Esophagus muscularis mucosa (tissue), 4 donors: ENCODE measurements around the gene RHBDF2. TPM values are rescaled to one million over a fixed set of nuclear protein-coding genes. Genes with fewer than 3 reads are reported as not detected.

Experiments used
- DNase-seq: peaks from one replicate; pipeline ENCODE4 v3.0.0-alpha.2; 2017; ENCODE audit errors: extremely low spot score
- H3K27ac ChIP-seq, 4 donors: fragments of 200-600 bp; sonication (generic); replicated peaks in 1 of 4; 1 replicate in 3 of 4; 2 replicates in 1 of 4; pipeline ENCODE4 v1.5.1; 2016 to 2019; ENCODE audit warnings: mild to moderate bottlenecking in 1 of 4
- H3K27me3 ChIP-seq, 4 donors: fragments of 200-600 bp; sonication (generic); one replicate each; pipeline versions ENCODE4 v1.5.1 to v1.6.0; 2016 to 2019
- H3K36me3 ChIP-seq, 4 donors: fragments of 200-600 bp; sonication (generic); one replicate each; pipeline ENCODE4 v1.5.1; 2016 to 2019
- H3K4me1 ChIP-seq, 4 donors: fragments of 200-600 bp; sonication (generic); one replicate each; pipeline ENCODE4 v1.5.1; 2016 to 2019
- H3K4me3 ChIP-seq, 4 donors: fragments of 200-600 bp; sonication (generic); 1 replicate in 2 of 4; 2 replicates in 2 of 4; pipeline ENCODE4 v1.5.1; 2016 to 2019; ENCODE audit warnings: mild to moderate bottlenecking in 4 of 4, moderate library complexity in 1 of 4
- H3K9me3 ChIP-seq, 4 donors: fragments of 200-600 bp; sonication (generic); 1 replicate in 3 of 4; 2 replicates in 1 of 4; pipeline ENCODE4 v1.5.1; 2016 to 2019
- CTCF ChIP-seq, 3 experiments: fragments of 200-600 bp in 2 of 3; fragments of 450-650 bp in 1 of 3; sonication (generic) in 2 of 3; IDR thresholded peaks; one replicate each; pipeline ENCODE4 v1.5.1; 2017 to 2019; ENCODE audit warnings: antibody characterized with exemption in 3 of 3, mild to moderate bottlenecking in 2 of 3, moderate library complexity in 1 of 3
- EP300 ChIP-seq: sonication (generic); formaldehyde crosslinking; IDR thresholded peaks from one replicate; pipeline ENCODE4 v1.6.1; 2017; ENCODE audit warnings: antibody characterized with exemption
- POLR2A ChIP-seq: fragments of 450-650 bp; IDR thresholded peaks from one replicate; pipeline ENCODE4 v1.6.1; 2017; ENCODE audit warnings: antibody characterized with exemption, moderate library complexity, mild to moderate bottlenecking, low read depth
- POLR2AphosphoS5 ChIP-seq, 2 donors: sonication (generic); formaldehyde crosslinking; IDR thresholded peaks; one replicate each; pipeline ENCODE4 v1.6.1; 2017; ENCODE audit warnings: antibody characterized with exemption in 2 of 2
- WGBS: methylation state at CpG from one replicate; pipeline ENCODE4 v1.1.5; 2018; 5-methylcytosine and 5-hydroxymethylcytosine counted together
- intact Hi-C: fragments of 100-400 bp; cut with DNase I; formaldehyde crosslinking; loops from one replicate; pipeline ENCODE4 v1.15.1; 2023
- total RNA-seq, 4 donors: library from RNA; depleted of rRNA; stranded (reverse); fragments of >200 nt; gene quantifications; one replicate each; pipeline versions ENCODE4 v1.1.0 to v1.2.1, GENCODE V29; 2016

The RHBDF2 gene
- total RNA-seq, 4 donors from 2014 or later = 12.9 to 22.5 (median 15.4) TPM

DNA sequence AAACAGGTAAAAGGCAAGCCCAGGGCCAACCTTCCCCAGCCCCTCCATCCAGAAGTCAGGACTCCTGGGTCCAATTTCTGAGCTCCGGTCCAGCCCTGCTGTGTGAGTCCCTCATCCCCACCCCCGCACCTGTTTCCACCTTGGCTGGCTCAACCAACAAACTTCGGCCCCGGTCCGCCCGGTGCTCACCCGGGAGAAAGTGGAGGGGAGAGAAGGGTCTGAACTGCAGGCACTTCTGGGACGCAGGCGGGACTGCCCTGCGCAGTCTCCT, 541 bp downstream of the RHBDF2 start:
- Histone ChIP-seq H3K27me3 (peaks cover 0 to 3% (median 0%) of the 10 kb centered on the region in 4 donors), H3K36me3 (no peaks in the 10 kb centered on the region), H3K9me3 (no peaks in the 10 kb centered on the region), H3K4me1 (peaks cover 39 to 52% (median 49%) of the 10 kb centered on the region in 4 donors), H3K27ac (peak overlapping the region; percentile 77 to 85 (median 82)), H3K4me3 (peak overlapping the region; percentile 65 to 88 (median 68))
- intact Hi-C loops = loop anchor here (10.0 kb wide), 1 partner anchor 196 kb away; the partner anchor contains the start of gene QRICH2
- TF ChIP-seq POLR2A (no peak), EP300 (no peak), POLR2AphosphoS5 (IDR thresholded peaks at IDR 0.05) (no peak), CTCF (IDR thresholded peaks at IDR 0.05) (no peak)
- DNase-seq = no peak
- WGBS = 2% methylated on average over 6 of the region's 10 CpGs

DNA sequence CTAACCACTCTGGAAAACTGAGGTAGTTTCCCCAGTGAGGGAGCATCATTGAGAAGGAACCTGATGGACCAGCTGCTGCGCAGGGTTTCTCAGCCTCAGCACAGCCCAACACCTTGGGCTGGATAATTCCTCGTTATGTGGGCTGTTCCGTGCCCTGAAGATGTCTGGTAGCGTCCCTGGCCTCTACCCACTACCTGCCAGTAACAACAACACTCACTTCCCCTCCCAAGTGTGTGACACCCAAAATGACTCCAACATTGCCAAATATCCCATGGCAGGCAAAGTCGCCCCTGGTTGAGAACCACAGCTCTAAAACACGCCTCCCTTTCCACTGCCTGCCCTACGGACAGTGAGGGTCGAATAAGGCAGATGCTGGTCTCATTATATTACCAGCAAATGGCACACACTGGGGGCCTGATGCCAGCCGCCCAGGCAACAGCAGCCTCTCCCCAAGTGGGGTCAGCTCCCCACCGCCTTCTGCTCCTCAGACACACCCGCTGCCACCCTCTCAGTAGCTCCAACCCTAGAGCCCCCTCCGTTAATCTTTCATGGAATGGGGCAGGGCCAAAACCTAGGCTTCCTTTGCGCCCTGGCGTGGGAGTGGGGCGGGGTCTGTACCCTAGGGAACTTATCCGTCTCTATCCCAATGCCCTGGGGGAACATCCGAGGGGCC, 1.0 kb downstream of the RHBDF2 start:
- peak overlapping the region; percentile 65 to 88 (median 68) for H3K4me3 ChIP-seq
- 69% methylated on average over 13 of the region's 17 CpGs for WGBS
- intact Hi-C loops = loop anchor here (10.0 kb wide), 1 partner anchor 195 kb away; the partner anchor contains the start of gene QRICH2
- H3K4me1 ChIP-seq = peaks cover 39 to 52% (median 49%) of the 10 kb centered on the region in 4 donors
- H3K36me3 ChIP-seq = no peaks in the 10 kb centered on the region
- H3K9me3 ChIP-seq = no peaks in the 10 kb centered on the region
- no peak for DNase-seq
- H3K27ac ChIP-seq = peak overlapping the region; percentile 77 to 85 (median 82)
- no peaks in the 10 kb centered on the region for H3K27me3 ChIP-seq
- TF ChIP-seq POLR2AphosphoS5 (IDR thresholded peaks at IDR 0.05) (peak in 1 of 2 donors; percentile 18), POLR2A (no peak)

- Histone ChIP-seq H3K9me3 (no peaks in the 10 kb centered on the region), H3K27ac (peak overlapping the region; percentile 77 to 85 (median 82)), H3K36me3 (peaks cover 0 to 4% (median 0%) of the 10 kb centered on the region in 4 donors), H3K4me1 (peaks cover 39 to 52% (median 49%) of the 10 kb centered on the region in 4 donors), H3K27me3 (no peaks in the 10 kb centered on the region), H3K4me3 (peak overlapping the region; percentile 65 to 88 (median 68))
- 77% methylated on average over 5 of the region's 5 CpGs for WGBS
- DNase-seq = no peak
- no peak for TF ChIP-seq POLR2AphosphoS5 (IDR thresholded peaks at IDR 0.05)
- TF ChIP-seq EP300 = no peak
- TF ChIP-seq POLR2A = no peak
- TF ChIP-seq CTCF (IDR thresholded peaks at IDR 0.05) = no peak
- intact Hi-C loops = no loop called here
Observed at GRCh38 chr17:76499267-76499667, 2.0 kb downstream of the RHBDF2 start.

DNA sequence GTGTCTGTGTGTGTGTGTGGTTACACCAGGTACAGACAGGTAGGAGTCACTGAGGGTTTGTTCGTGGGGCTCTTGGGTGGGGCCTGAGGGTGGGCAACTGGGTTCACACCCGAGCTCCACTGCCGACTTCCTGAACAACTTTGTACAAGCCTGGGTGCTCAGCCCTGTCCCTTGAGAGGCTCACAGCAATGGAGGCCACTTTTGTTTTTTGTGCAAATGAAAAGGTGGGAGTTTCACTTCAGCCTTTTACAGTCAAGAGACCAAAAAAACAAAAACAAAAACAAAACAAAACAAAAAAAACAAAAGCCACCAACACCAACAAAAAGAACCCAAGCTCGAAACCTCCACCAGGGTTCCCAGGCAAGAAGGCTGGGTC, 2.4 kb downstream of the RHBDF2 start:
- no peaks in the 10 kb centered on the region for H3K9me3 ChIP-seq
- H3K27me3 ChIP-seq = no peaks in the 10 kb centered on the region
- peaks cover 0 to 4% (median 0%) of the 10 kb centered on the region in 4 donors for H3K36me3 ChIP-seq
- H3K27ac ChIP-seq = peak overlapping the region; percentile 77 to 85 (median 82)
- no peak for TF ChIP-seq POLR2A
- TF ChIP-seq EP300 = no peak
- TF ChIP-seq CTCF (IDR thresholded peaks at IDR 0.05) = no peak
- no peak for TF ChIP-seq POLR2AphosphoS5 (IDR thresholded peaks at IDR 0.05)
- WGBS = 81% methylated on average over 4 of the region's 4 CpGs
- intact Hi-C loops = no loop called here
- peaks cover 43 to 56% (median 52%) of the 10 kb centered on the region in 4 donors for H3K4me1 ChIP-seq
- peak overlapping the region in 1 of 4 donors; percentile 68 for H3K4me3 ChIP-seq
- no peak for DNase-seq

DNA sequence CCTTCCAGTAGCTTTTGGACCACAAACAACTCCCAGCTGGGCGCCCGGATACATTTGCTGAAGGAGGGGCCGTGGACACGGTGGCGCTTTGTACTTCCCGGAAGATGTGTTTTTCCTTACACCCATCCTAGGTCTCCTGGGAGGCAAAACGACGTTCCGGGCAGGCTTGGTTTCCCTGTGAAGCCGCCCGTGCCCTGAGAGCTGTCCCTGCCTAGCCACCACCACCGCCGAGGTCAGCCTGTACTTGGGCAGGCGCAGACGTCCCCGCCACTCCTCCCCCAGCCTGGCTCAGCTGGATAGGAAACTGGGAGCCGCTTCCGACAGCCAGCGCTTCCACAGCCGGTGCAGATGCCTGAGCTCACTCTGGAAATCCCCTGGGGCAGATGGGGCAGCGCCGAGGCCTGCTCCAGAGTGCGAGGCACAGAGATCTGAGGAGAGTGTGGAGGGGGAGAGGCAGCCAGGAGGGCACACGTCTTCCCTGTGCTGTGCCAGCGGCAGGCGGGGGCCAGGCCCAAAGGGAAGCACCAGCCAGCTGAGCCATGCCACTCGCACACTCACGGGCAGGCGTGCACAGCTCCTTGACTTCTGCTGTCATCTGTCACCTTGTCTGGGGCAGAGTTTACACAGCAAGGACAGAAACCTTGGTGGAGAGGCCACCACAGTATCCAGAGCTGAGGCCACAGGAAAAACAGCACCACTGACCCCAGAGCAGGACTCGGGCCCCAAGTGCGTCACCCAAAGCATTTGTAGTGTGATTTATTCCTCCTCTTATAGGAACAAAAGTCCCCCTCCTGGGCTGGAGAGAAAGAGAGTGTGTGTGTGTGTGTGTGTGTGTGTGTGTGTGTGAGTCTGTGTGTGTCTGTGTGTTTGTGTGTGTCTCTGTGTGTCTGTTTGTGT, 3.0 kb downstream of the RHBDF2 start:
- no peak for DNase-seq
- 31% methylated on average over 10 of the region's 31 CpGs for WGBS
- intact Hi-C loops = no loop called here
- peak in 1 of 2 donors; percentile 60 for TF ChIP-seq POLR2AphosphoS5 (IDR thresholded peaks at IDR 0.05)
- no peak for TF ChIP-seq CTCF (IDR thresholded peaks at IDR 0.05)
- TF ChIP-seq EP300 = no peak
- TF ChIP-seq POLR2A = no peak
- H3K4me3 ChIP-seq = peak overlapping the region; percentile 4 to 68 (median 10)
- H3K27me3 ChIP-seq = no peaks in the 10 kb centered on the region
- H3K9me3 ChIP-seq = no peaks in the 10 kb centered on the region
- H3K36me3 ChIP-seq = peaks cover 0 to 4% (median 0%) of the 10 kb centered on the region in 4 donors
- peak overlapping the region; percentile 55 to 85 (median 80) for H3K27ac ChIP-seq
- H3K4me1 ChIP-seq = peaks cover 49 to 62% (median 59%) of the 10 kb centered on the region in 4 donors
